Breast epithelium (tissue), 4 donors: ENCODE data around the gene ZSWIM4. TPM values are rescaled to one million over a fixed set of nuclear protein-coding genes. Genes with fewer than 3 reads are reported as not detected.

Source experiments
- DNase-seq, 2 donors: peaks; one replicate each; pipeline ENCODE4 v3.0.0-alpha.2; 2019; ENCODE audit warnings: low spot score in 2 of 2
- H3K27ac ChIP-seq, 2 donors: fragments of 200-600 bp; sonication (generic) in 1 of 2; one replicate each; pipeline ENCODE4 v1.5.1; 2016 to 2019; ENCODE audit warnings: mild to moderate bottlenecking in 1 of 2
- H3K27me3 ChIP-seq, 2 donors: fragments of 200-600 bp; sonication (generic) in 1 of 2; one replicate each; pipeline versions ENCODE4 v1.5.1 to v1.6.0; 2017 to 2019; ENCODE audit warnings: control low read depth in 1 of 2, mild to moderate bottlenecking in 1 of 2
- H3K36me3 ChIP-seq: fragments of 200-600 bp; one replicate; pipeline ENCODE4 v1.5.1; 2019
- H3K4me1 ChIP-seq, 2 donors: fragments of 200-600 bp; sonication (generic); one replicate each; pipeline ENCODE4 v1.5.1; 2016 to 2019; ENCODE audit warnings: control low read depth in 1 of 2
- H3K4me3 ChIP-seq, 3 donors: fragments of 200-600 bp; sonication (generic); 1 replicate in 2 of 3; 2 replicates in 1 of 3; pipeline ENCODE4 v1.5.1; 2016 to 2019; ENCODE audit warnings: mild to moderate bottlenecking in 3 of 3, moderate library complexity in 2 of 3
- H3K9me3 ChIP-seq, 2 donors: fragments of 200-600 bp; sonication (generic) in 1 of 2; one replicate each; pipeline ENCODE4 v1.5.1; 2016 to 2019; ENCODE audit warnings: control low read depth in 1 of 2
- CTCF ChIP-seq, 3 donors: fragments of 450-650 bp; IDR thresholded peaks; one replicate each; pipeline ENCODE4 v1.5.1; 2016 to 2017; ENCODE audit warnings: antibody characterized with exemption in 3 of 3, mild to moderate bottlenecking in 3 of 3, moderate library complexity in 3 of 3
- POLR2A ChIP-seq: fragments of 450-650 bp; IDR thresholded peaks from one replicate; pipeline ENCODE4 v1.6.1; 2016; ENCODE audit warnings: antibody characterized with exemption, mild to moderate bottlenecking, moderate library complexity
- POLR2AphosphoS5 ChIP-seq, 3 donors: sonication (generic); formaldehyde crosslinking; IDR thresholded peaks; one replicate each; pipeline ENCODE4 v1.6.1; 2017; ENCODE audit warnings: antibody characterized with exemption in 3 of 3
- intact Hi-C: fragments of 100-400 bp; cut with DNase I; formaldehyde crosslinking; loops from one replicate; pipeline ENCODE4 v1.15.1; 2023; ENCODE audit warnings: low total_unique reads
- total RNA-seq, 3 donors: library from RNA; depleted of rRNA; stranded (reverse); fragments of >200 nt; gene quantifications; one replicate each; pipeline ENCODE4 v1.1.0, GENCODE V29; 2016

Gene ZSWIM4
- total RNA-seq, 3 donors from 2014 or later, result 1.1 to 8.5 (median 6.9) TPM

GRCh38 chr19:13825489-13826441, 30.5 kb downstream of the ZSWIM4 start:
- Histone ChIP-seq H3K9me3 (no peaks in the 10 kb centered on the region), H3K27me3 (no peaks in the 10 kb centered on the region), H3K4me3 (no peak overlapping the region), H3K4me1 (no peaks in the 10 kb centered on the region), H3K36me3 (no peaks in the 10 kb centered on the region), H3K27ac (no peak overlapping the region)
- DNase-seq, result no peak
- TF ChIP-seq POLR2A, result no peak
- no peak for TF ChIP-seq CTCF (IDR thresholded peaks at IDR 0.05)
- no peak for TF ChIP-seq POLR2AphosphoS5 (IDR thresholded peaks at IDR 0.05)
- intact Hi-C loops, result no loop called here

- Histone ChIP-seq H3K4me1 (no peaks in the 10 kb centered on the region), H3K9me3 (no peaks in the 10 kb centered on the region), H3K4me3 (no peak overlapping the region), H3K27ac (no peak overlapping the region), H3K27me3 (no peaks in the 10 kb centered on the region), H3K36me3 (no peaks in the 10 kb centered on the region)
- intact Hi-C loops, result no loop called here
- no peak for DNase-seq
- TF ChIP-seq POLR2A (no peak), POLR2AphosphoS5 (IDR thresholded peaks at IDR 0.05) (no peak), CTCF (IDR thresholded peaks at IDR 0.05) (no peak)
Observed at GRCh38 chr19:13826652-13827235, 31.5 kb downstream of the ZSWIM4 start.

- H3K9me3 ChIP-seq, result no peaks in the 10 kb centered on the region
- TF ChIP-seq POLR2A, result no peak
- no peak for TF ChIP-seq CTCF (IDR thresholded peaks at IDR 0.05)
- TF ChIP-seq POLR2AphosphoS5 (IDR thresholded peaks at IDR 0.05), result no peak
- H3K27ac ChIP-seq, result no peak overlapping the region
- intact Hi-C loops, result no loop called here
- no peaks in the 10 kb centered on the region for H3K27me3 ChIP-seq
- DNase-seq, result no peak
- H3K4me3 ChIP-seq, result no peak overlapping the region
- no peaks in the 10 kb centered on the region for H3K36me3 ChIP-seq
- H3K4me1 ChIP-seq, result no peaks in the 10 kb centered on the region
Observed at GRCh38 chr19:13827656-13828055, 32.4 kb downstream of the ZSWIM4 start.

GRCh38 chr19:13830114-13830740, 35.0 kb downstream of the ZSWIM4 start:
- Histone ChIP-seq H3K9me3 (no peaks in the 10 kb centered on the region), H3K4me1 (peaks cover 5 to 8% of the 10 kb centered on the region in 2 donors), H3K27me3 (no peaks in the 10 kb centered on the region), H3K27ac (no peak overlapping the region), H3K4me3 (no peak overlapping the region), H3K36me3 (no peaks in the 10 kb centered on the region)
- TF ChIP-seq CTCF (IDR thresholded peaks at IDR 0.05) (no peak), POLR2AphosphoS5 (IDR thresholded peaks at IDR 0.05) (no peak), POLR2A (no peak)
- DNase-seq, result no peak
- intact Hi-C loops, result no loop called here
